H1 (cell line): ENCODE measurements around the gene UBL4B. TPM values are rescaled to one million over a fixed set of nuclear protein-coding genes. Genes with fewer than 3 reads are reported as not detected.

Source experiments
- ASH2L ChIP-seq: fragments of 200-600, 300-600 bp; sonication (generic); IDR thresholded peaks from one replicate; pipeline ENCODE4 v1.7.1; 2017; ENCODE audit warnings: low read length
- BACH1 ChIP-seq: IDR thresholded peaks from 2 replicates; pipeline ENCODE4 v1.6.1; 2012; ENCODE audit warnings: low read length, improper control_type of control experiment
- BRCA1 ChIP-seq: IDR thresholded peaks from 2 replicates; pipeline ENCODE4 v1.6.1; 2012; ENCODE audit warnings: low read depth, low read length, improper control_type of control experiment
- CBX5 ChIP-seq: fragments of 300-800, 300-1000 bp; sonication (generic); IDR thresholded peaks from 2 replicates; pipeline ENCODE4 v1.7.1; 2016; ENCODE audit warnings: antibody characterized with exemption, low read length, low read depth
- CEBPB ChIP-seq: IDR thresholded peaks from 2 replicates; pipeline ENCODE4 v1.6.1; 2012; ENCODE audit warnings: low read depth, low read length
- CTBP2 ChIP-seq: IDR thresholded peaks from 2 replicates; pipeline ENCODE4 v1.7.0; 2011; ENCODE audit warnings: borderline replicate concordance, mild to moderate bottlenecking, moderate library complexity, mixed read lengths, low read length; ENCODE audit not compliant: insufficient read depth, insufficient read length
- EZH2 ChIP-seq: fragments of 200-600 bp; sonication (generic); IDR thresholded peaks from 2 replicates; pipeline ENCODE4 v1.7.1; 2012; ENCODE audit warnings: low read depth, mild to moderate bottlenecking, moderate library complexity, low read length, inconsistent platforms; ENCODE audit not compliant: severe bottlenecking
- HDAC6 ChIP-seq: IDR thresholded peaks from one replicate; pipeline ENCODE4 v1.7.1; 2012; ENCODE audit warnings: low read depth, mild to moderate bottlenecking, inconsistent platforms, low read length, moderate library complexity
- MAFK ChIP-seq: IDR thresholded peaks from 2 replicates; pipeline ENCODE4 v1.6.1; 2012; ENCODE audit warnings: low read depth, mild to moderate bottlenecking, improper control_type of control experiment, low read length
- NANOG ChIP-seq: IDR thresholded peaks from 2 replicates; pipeline ENCODE4 v1.6.1; 2011; ENCODE audit warnings: low read length, low read depth, mild to moderate bottlenecking, inconsistent platforms; ENCODE audit not compliant: insufficient read depth, poor library complexity, severe bottlenecking
- RBBP5 ChIP-seq: IDR thresholded peaks from 2 replicates; pipeline ENCODE4 v1.7.1; 2012; ENCODE audit warnings: low read depth, mild to moderate bottlenecking, inconsistent platforms, low read length, moderate library complexity, borderline replicate concordance
- SP1 ChIP-seq: IDR thresholded peaks from 2 replicates; pipeline ENCODE4 v1.6.1; 2011; ENCODE audit warnings: low read depth, low read length
- SRF ChIP-seq: IDR thresholded peaks from 2 replicates; pipeline ENCODE4 v1.6.1; 2011; ENCODE audit warnings: mild to moderate bottlenecking, low read depth, low read length, moderate library complexity
- SUZ12 ChIP-seq: fragments of 200-600 bp; sonication (generic); IDR thresholded peaks from 2 replicates; pipeline ENCODE4 v1.6.1; 2012; ENCODE audit warnings: mild to moderate bottlenecking, inconsistent platforms, low read length, moderate library complexity, mixed read lengths
- polyA plus RNA-seq, 7 experiments: library from polyadenylated mRNA; depleted of rRNA in 3 of 7; stranded (reverse) in 5 of 7; unstranded in 2 of 7; fragments of >200 nt in 5 of 7; fragments of 200-250 nt in 2 of 7; gene quantifications; 1 replicate in 5 of 7; 2 replicates in 1 of 7; 4 replicates in 1 of 7; pipeline versions ENCODE4 v1.2.1 to v1.2.3, GENCODE V29; 2011 to 2013; ENCODE audit warnings: missing spikeins in 2 of 7, mixed read lengths in 2 of 7
- total RNA-seq: library from RNA; stranded (reverse); fragmentation: NEBNext Ultra II Directional; extraction: Animal tissue kit (Norgen Biotek cat#: 25700); gene quantifications from 2 replicates; pipeline ENCODE4 v1.2.1, GENCODE V29; 2021

The UBL4B gene
- total and polyA plus RNA-seq, 2 of the 8 experiments (the other 6 are each of a cell fraction or from before 2014, with no cell fraction given) = 0.11 TPM; not detected in 1

- TF ChIP-seq ASH2L = peak; percentile 30
- no peak for TF ChIP-seq RBBP5
- TF ChIP-seq CEBPB = no peak
- no peak for TF ChIP-seq HDAC6
- TF ChIP-seq SRF = no peak
- TF ChIP-seq MAFK = no peak
- TF ChIP-seq BACH1 = no peak
- TF ChIP-seq CBX5 = no peak
- TF ChIP-seq SUZ12 = peak; percentile 88
- TF ChIP-seq EZH2 = peak; percentile 46
- TF ChIP-seq CTBP2 = peak; percentile 73
- TF ChIP-seq BRCA1 = no peak
- TF ChIP-seq NANOG = no peak
- no peak for TF ChIP-seq SP1
Observed at GRCh38 chr1:110067893-110068645, 44.2 kb upstream of the UBL4B start (continued).
